HG02884 (cell line): ENCODE data around the gene TNS3.
"Not testable (repeated sequence)": the region's sequence is repeated elsewhere in the genome, so short reads cannot be mapped to it uniquely, and the experiment has no call there.

Experiments used
- ATAC-seq: cut with Tn5 transposase; IDR thresholded peaks from one replicate; pipeline ENCODE4 v1.9.1; 2021; ENCODE audit warnings: mild to moderate bottlenecking, moderate library complexity; ENCODE audit not compliant: unreplicated experiment

TNS3 gene

GRCh38 chr7:47273974-47274766 is 307.7 kb downstream of the TNS3 start:
- ATAC-seq = no peak

GRCh38 chr7:47273088-47273487 is 308.8 kb downstream of the TNS3 start:
- no peak for ATAC-seq

GRCh38 chr7:47271749-47272148 is 310.2 kb downstream of the TNS3 start:
- ATAC-seq = no peak

- no peak for ATAC-seq
Observed at GRCh38 chr7:47268851-47269836, 312.8 kb downstream of the TNS3 start.

- no peak for ATAC-seq
Observed at GRCh38 chr7:47267346-47267745, 314.6 kb downstream of the TNS3 start.

- ATAC-seq = no peak
Observed at GRCh38 chr7:47266799-47267198, 315.1 kb downstream of the TNS3 start.

- peak; percentile 79 for ATAC-seq
Observed at GRCh38 chr7:47266131-47266706, 315.7 kb downstream of the TNS3 start.

GRCh38 chr7:47265621-47266020 is 316.3 kb downstream of the TNS3 start:
- no peak for ATAC-seq

GRCh38 chr7:47264021-47264651 is 317.8 kb downstream of the TNS3 start:
- no peak for ATAC-seq

- ATAC-seq = no peak
Observed at GRCh38 chr7:47262881-47263280, 319.0 kb downstream of the TNS3 start.

GRCh38 chr7:47262160-47262559 is 319.8 kb downstream of the TNS3 start:
- ATAC-seq = not testable (repeated sequence)

GRCh38 chr7:47260270-47260669 is 321.6 kb downstream of the TNS3 start:
- no peak for ATAC-seq

GRCh38 chr7:47259682-47260081 is 322.2 kb downstream of the TNS3 start:
- ATAC-seq = no peak

- ATAC-seq = no peak
Observed at GRCh38 chr7:47258798-47259197, 323.1 kb downstream of the TNS3 start.

GRCh38 chr7:47256016-47256415 is 325.9 kb downstream of the TNS3 start:
- no peak for ATAC-seq

- no peak for ATAC-seq
Observed at GRCh38 chr7:47255441-47255840, 326.5 kb downstream of the TNS3 start.

GRCh38 chr7:47255007-47255406 is 326.9 kb downstream of the TNS3 start:
- no peak for ATAC-seq

GRCh38 chr7:47254081-47254977 is 327.6 kb downstream of the TNS3 start:
- peak; percentile 65 for ATAC-seq

GRCh38 chr7:47253650-47254080 is 328.2 kb downstream of the TNS3 start:
- no peak for ATAC-seq

- ATAC-seq = no peak
Observed at GRCh38 chr7:47252675-47253074, 329.2 kb downstream of the TNS3 start.
